OCI-LY7 (cell line): Measurements from ENCODE around the gene PRF1. TPM values are rescaled to one million over a fixed set of nuclear protein-coding genes. Genes with fewer than 3 reads are reported as not detected.

Experiments used
- BruUV-seq: library from RNA; stranded (reverse); fragments of 400-500 nt; replicated peaks from 2 replicates; lab custom pipeline; 2021; lab: Mats Ljungman, UMichigan
- CTCF ChIA-PET: fragments of 300-600 bp; sonication (Branson Sonifier 250); formaldehyde crosslinking; loops from one replicate; lab custom pipeline; 2022; ENCODE audit warnings: antibody characterized with exemption; ENCODE audit not compliant: unreplicated experiment; lab: Charles Lee
- POLR2A ChIA-PET: fragments of 300-600 bp; sonication (Branson Sonifier 250); formaldehyde crosslinking; loops from one replicate; lab custom pipeline; 2022; ENCODE audit warnings: antibody characterized with exemption; lab: Charles Lee
- DNase-seq: peaks from one replicate; pipeline ENCODE4 v3.0.0-alpha.2; 2015; ENCODE audit warnings: low spot score
- H2AFZ ChIP-seq: fragments of 200-600 bp; sonication (generic), shearing (Covaris generic); 2 replicates; pipeline ENCODE4 v1.6.1; 2014; ENCODE audit warnings: mild to moderate bottlenecking, antibody characterized with exemption, low read length, moderate library complexity
- H3K27ac ChIP-seq: fragments of 200-600 bp; sonication (generic); 2 replicates; pipeline ENCODE4 v1.5.1; 2014; ENCODE audit warnings: mixed run types, low read depth, mild to moderate bottlenecking, moderate library complexity, low read length, inconsistent platforms; ENCODE audit not compliant: poor library complexity, severe bottlenecking
- H3K36me3 ChIP-seq: fragments of 200-600 bp; sonication (generic); 2 replicates; pipeline ENCODE4 v1.6.1; 2014; ENCODE audit warnings: mild to moderate bottlenecking, antibody characterized with exemption, low read length, moderate library complexity, mixed read lengths; ENCODE audit not compliant: insufficient read depth
- H3K4me1 ChIP-seq: fragments of 200-600 bp; sonication (generic); 2 replicates; pipeline ENCODE4 v1.5.1; 2014; ENCODE audit warnings: mild to moderate bottlenecking, low read length; ENCODE audit not compliant: insufficient read depth, poor library complexity, severe bottlenecking
- H3K4me2 ChIP-seq: fragments of 200-600 bp; sonication (generic); 2 replicates; pipeline ENCODE4 v1.6.1; 2014; ENCODE audit warnings: mild to moderate bottlenecking, low read length
- H3K4me3 ChIP-seq: fragments of 200-600 bp; sonication (generic); 2 replicates; pipeline ENCODE4 v1.5.1; 2014; ENCODE audit warnings: mild to moderate bottlenecking, low read depth, low read length; ENCODE audit not compliant: poor library complexity, severe bottlenecking
- H3K79me2 ChIP-seq: fragments of 200-600 bp; sonication (generic); 2 replicates; pipeline ENCODE4 v1.6.1; 2016; ENCODE audit warnings: low read depth, mild to moderate bottlenecking, low read length, moderate library complexity, mixed read lengths; ENCODE audit not compliant: insufficient read depth
- H3K9me2 ChIP-seq: fragments of 200-600 bp; sonication (generic); 2 replicates; pipeline ENCODE4 v1.6.1; 2016; ENCODE audit warnings: mild to moderate bottlenecking, low read length, mixed read lengths; ENCODE audit not compliant: insufficient read depth
- H3K9me3 ChIP-seq: fragments of 200-600 bp; sonication (generic); 2 replicates; pipeline ENCODE4 v1.6.1; 2014; ENCODE audit warnings: mild to moderate bottlenecking, mixed run types, low read length, mixed read lengths
- H4K20me1 ChIP-seq: fragments of 200-600 bp; sonication (generic); 2 replicates; pipeline ENCODE4 v1.6.1; 2014; ENCODE audit warnings: mild to moderate bottlenecking, antibody characterized with exemption, low read length, moderate library complexity, mixed read lengths; ENCODE audit not compliant: insufficient read depth
- CTCF ChIP-seq: fragments of 200-600 bp; sonication (generic); conservative IDR thresholded peaks from 2 replicates; pipeline ENCODE4 v1.5.1; 2014; ENCODE audit warnings: mild to moderate bottlenecking, antibody characterized with exemption, low read length, moderate library complexity, mixed read lengths
- EZH2phosphoT487 ChIP-seq: fragments of 200-600 bp; sonication (generic); IDR thresholded peaks from 2 replicates; pipeline ENCODE4 v1.6.1; 2018; ENCODE audit warnings: low read depth, borderline replicate concordance, mild to moderate bottlenecking, mixed run types, antibody characterized with exemption, low read length, moderate library complexity, mixed read lengths
- intact Hi-C: fragments of 100-400 bp; cut with micrococcal nuclease; formaldehyde crosslinking; loops from one replicate; pipeline ENCODE4 v1.10.0; 2022; ENCODE audit not compliant: unreplicated experiment
- total RNA-seq, 2 experiments: library from RNA; depleted of rRNA in 1 of 2; stranded (reverse); fragments of >200 nt in 1 of 2; shearing (Covaris generic) in 1 of 2; gene quantifications; 2 replicates each; pipeline ENCODE4 v1.2.3, GENCODE V29; 2014 to 2022

PRF1 gene
- total RNA-seq, 2 experiments from 2014 or later, result 5.8 to 7.0 TPM

- ChIA-PET CTCF (interaction anchor here (0.6 kb wide), 1 partner anchor 140 kb away, joined by 6 read pairs; no protein-coding TSS in a partner anchor), POLR2A (interaction anchor here (1.7 kb wide), 1 partner anchor 30 kb away, joined by 4 read pairs; no protein-coding TSS in a partner anchor)
- Histone ChIP-seq H3K27ac (no peak overlapping the region), H3K79me2 (no peaks in the 10 kb centered on the region), H2AFZ (no peak overlapping the region), H3K9me3 (no peaks in the 10 kb centered on the region), H3K4me3 (no peak overlapping the region), H3K9me2 (no peaks in the 10 kb centered on the region), H3K36me3 (no peaks in the 10 kb centered on the region), H3K4me1 (peaks cover 62% of the 10 kb centered on the region), H3K4me2 (peak overlapping the region; percentile 15), H4K20me1 (no peaks in the 10 kb centered on the region)
- no peak for TF ChIP-seq EZH2phosphoT487
- TF ChIP-seq CTCF, result no peak
- peak; percentile 27 for DNase-seq
- no TSS peak for BruUV-seq
- intact Hi-C loops, result no loop called here
Observed at GRCh38 chr10:70590655-70591416, 11.7 kb downstream of the PRF1 start.

GRCh38 chr10:70589762-70590654 lies 12.5 kb downstream of the PRF1 start:
- ChIA-PET POLR2A (interaction anchor here (0.8 kb wide), 1 partner anchor 13 kb away, joined by 4 read pairs; no protein-coding TSS in a partner anchor), CTCF (no interaction called here)
- Histone ChIP-seq H3K27ac (no peak overlapping the region), H3K79me2 (no peaks in the 10 kb centered on the region), H3K4me3 (no peak overlapping the region), H3K36me3 (no peaks in the 10 kb centered on the region), H3K9me2 (no peaks in the 10 kb centered on the region), H2AFZ (no peak overlapping the region), H4K20me1 (no peaks in the 10 kb centered on the region), H3K9me3 (no peaks in the 10 kb centered on the region), H3K4me2 (0 out of 2 replicates have a peak overlapping the region, but pooled peaks have one; percentile 56), H3K4me1 (peaks cover 69% of the 10 kb centered on the region)
- BruUV-seq, result no TSS peak
- intact Hi-C loops, result no loop called here
- TF ChIP-seq EZH2phosphoT487, result no peak
- TF ChIP-seq CTCF, result no peak
- no peak for DNase-seq
